Measurements from ENCODE around the gene FMO1.

FMO1 gene

GRCh38 chr1:171252482-171252881, 4.2 kb downstream of the FMO1 start:
- no peak for DNase-seq (ENCODE audit: insufficient read length, low spot score)
- FAIRE-seq, result no peak
- no peak for TF ChIP-seq CTCF (IDR thresholded peaks at IDR 0.05; ENCODE audit: insufficient read depth, missing control alignments)

DNA sequence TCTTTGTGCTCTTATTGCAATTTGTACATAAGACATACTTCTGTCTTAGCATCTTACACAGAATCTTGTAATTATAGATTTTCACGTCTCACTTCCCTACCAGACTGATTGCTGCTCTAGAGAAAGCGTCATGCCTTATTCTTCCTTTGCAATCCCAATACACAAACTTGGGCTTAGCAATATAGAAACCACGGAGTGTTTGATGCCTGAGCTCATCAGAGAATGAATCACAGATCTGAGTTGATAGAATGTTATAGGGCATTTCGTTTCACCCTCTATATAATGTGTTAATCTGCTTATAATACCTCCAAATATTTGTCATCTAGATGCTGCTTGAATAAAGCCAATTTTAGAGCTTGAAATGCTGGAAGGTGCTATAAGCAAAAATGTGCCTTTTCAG, 6.6 kb downstream of the FMO1 start:
- no peak for DNase-seq (ENCODE audit: insufficient read length, low spot score)

GRCh38 chr1:171256940-171257606, 8.8 kb downstream of the FMO1 start:
- no peak for DNase-seq (ENCODE audit: insufficient read length, low spot score)
- TF ChIP-seq CTCF (IDR thresholded peaks at IDR 0.05; ENCODE audit: insufficient read depth, missing control alignments), result no peak
- no peak for FAIRE-seq

More for the DNA sequence above, 6.6 kb downstream of the FMO1 start:
- TF ChIP-seq CTCF (IDR thresholded peaks at IDR 0.05; ENCODE audit: insufficient read depth, missing control alignments), result no peak
- no peak for FAIRE-seq

DNA sequence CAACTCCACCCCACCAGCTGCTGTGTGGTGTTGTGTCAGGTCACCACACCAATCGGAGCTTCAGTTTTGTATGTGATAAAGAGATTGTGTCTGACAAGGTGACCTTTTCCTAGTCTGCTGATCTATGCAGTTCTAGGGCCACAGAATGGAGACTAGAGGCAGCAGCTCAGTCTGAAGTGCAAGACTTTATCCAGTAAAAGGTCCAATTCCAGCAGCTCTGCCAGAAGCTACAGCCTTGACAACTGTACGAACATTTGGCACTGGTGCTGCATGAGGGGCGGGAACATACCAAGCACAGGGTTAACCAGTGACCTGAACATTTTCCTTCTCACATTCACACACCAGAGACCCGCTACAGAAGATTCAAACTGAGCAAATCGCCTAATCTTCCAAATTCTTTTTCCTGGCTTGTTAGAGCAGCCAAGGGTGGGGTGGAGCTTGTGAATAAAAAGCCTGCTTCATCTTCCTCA, 9.3 kb downstream of the FMO1 start:
- TF ChIP-seq CTCF (IDR thresholded peaks at IDR 0.05; ENCODE audit: insufficient read depth, missing control alignments), result no peak
- FAIRE-seq (no peak), DNase-seq (ENCODE audit: insufficient read length, low spot score) (no peak)

DNA sequence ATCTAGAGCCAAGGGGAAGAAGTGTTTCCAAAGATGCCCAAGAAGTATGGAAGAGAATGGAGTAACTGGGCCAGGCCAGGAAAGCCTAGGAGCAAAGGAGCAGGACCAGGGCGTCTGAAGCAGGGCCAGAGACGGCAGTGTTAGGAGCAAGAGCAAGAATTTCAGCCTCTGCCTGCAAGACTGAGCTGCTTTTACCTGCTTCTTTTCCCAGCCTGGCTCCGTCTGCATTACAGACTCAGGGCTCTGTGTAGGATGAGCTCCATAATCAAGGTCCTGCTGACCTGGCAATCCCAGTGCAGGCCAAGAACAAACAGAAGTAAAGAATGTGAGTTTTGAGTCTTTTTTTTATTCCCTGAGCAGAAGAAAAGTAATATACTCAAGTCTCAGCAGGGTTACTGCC, 10.1 kb downstream of the FMO1 start:
- no peak for FAIRE-seq
- no peak for DNase-seq (ENCODE audit: insufficient read length, low spot score)

DNA sequence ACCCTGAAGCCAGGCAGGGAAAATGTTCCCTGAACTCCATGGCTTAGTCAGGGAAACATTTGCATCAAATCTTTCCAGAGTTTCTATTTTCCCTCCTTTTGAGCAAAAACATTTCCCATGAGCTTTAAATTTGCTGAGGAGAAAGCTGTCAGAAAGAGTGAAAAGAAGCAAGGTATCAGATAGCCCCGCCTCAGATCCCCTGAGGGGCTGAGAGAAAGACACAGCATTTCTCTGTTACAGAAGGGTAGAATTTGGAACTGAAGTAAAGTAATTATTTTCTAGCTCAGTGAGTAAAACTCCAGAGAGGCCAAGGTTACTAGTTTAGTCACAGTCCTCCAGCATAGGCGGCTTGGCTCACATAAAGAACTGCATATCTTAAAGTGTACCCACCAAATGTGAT, 10.6 kb downstream of the FMO1 start:
- no peak for FAIRE-seq
- no peak for TF ChIP-seq CTCF (IDR thresholded peaks at IDR 0.05; ENCODE audit: insufficient read depth, missing control alignments)
- DNase-seq (ENCODE audit: insufficient read length, low spot score), result no peak

More for the DNA sequence above, 10.1 kb downstream of the FMO1 start:
- TF ChIP-seq CTCF (IDR thresholded peaks at IDR 0.05; ENCODE audit: insufficient read depth, missing control alignments), result no peak

- FAIRE-seq (no peak), DNase-seq (ENCODE audit: insufficient read length, low spot score) (no peak)
- TF ChIP-seq CTCF (IDR thresholded peaks at IDR 0.05; ENCODE audit: insufficient read depth, missing control alignments), result no peak
Observed at GRCh38 chr1:171261336-171261735, 13.0 kb downstream of the FMO1 start.
